ENCODE measurements around the gene LMBR1. TPM values are rescaled to one million over a fixed set of nuclear protein-coding genes. Genes with fewer than 3 reads are reported as not detected.

Gene LMBR1
- total RNA-seq, 1 donor from 2014 or later = 89.1 TPM

GRCh38 chr7:156642306-156643045 is 250.5 kb downstream of the LMBR1 start:
- Mint-ChIP-seq H3K27me3 (no peaks in the 10 kb centered on the region), H3K9me3 (ENCODE audit: low read depth) (peaks cover 23% of the 10 kb centered on the region), H3K4me1 (ENCODE audit: low read depth) (peaks cover 8% of the 10 kb centered on the region), H3K36me3 (ENCODE audit: insufficient read depth) (peaks cover 9% of the 10 kb centered on the region), H3K4me3 (ENCODE audit: low read depth) (peak overlapping the region; percentile 38), H3K27ac (no peak overlapping the region)
- DNase-seq (ENCODE audit: low spot score, unreplicated experiment) = no peak
- no peak for TF ChIP-seq CTCF (IDR thresholded peaks at IDR 0.05; ENCODE audit: unreplicated experiment)

GRCh38 chr7:156640949-156641485 is 252.0 kb downstream of the LMBR1 start:
- Mint-ChIP-seq H3K36me3 (ENCODE audit: insufficient read depth) (peaks cover 13% of the 10 kb centered on the region), H3K4me3 (ENCODE audit: low read depth) (peak overlapping the region; percentile 89), H3K9me3 (ENCODE audit: low read depth) (peaks cover 23% of the 10 kb centered on the region), H3K27ac (peak overlapping the region; percentile 94), H3K27me3 (no peaks in the 10 kb centered on the region), H3K4me1 (ENCODE audit: low read depth) (peaks cover 8% of the 10 kb centered on the region)
- no peak for DNase-seq (ENCODE audit: low spot score, unreplicated experiment)
- no peak for TF ChIP-seq CTCF (IDR thresholded peaks at IDR 0.05; ENCODE audit: unreplicated experiment)

GRCh38 chr7:156640257-156640948 is 252.6 kb downstream of the LMBR1 start, which contains the start of gene RNF32:
TSS of gene RNF32 (plus strand) at chr7:156640774. CDS start at chr7:156643878, 3,104 bp downstream.
- Mint-ChIP-seq H3K27me3 (no peaks in the 10 kb centered on the region), H3K4me3 (ENCODE audit: low read depth) (peak within 1 kb of the TSS; percentile 89), H3K9me3 (ENCODE audit: low read depth) (peaks cover 23% of the 10 kb centered on the region), H3K36me3 (ENCODE audit: insufficient read depth) (peaks cover 13% of the 10 kb centered on the region), H3K4me1 (ENCODE audit: low read depth) (peaks cover 10% of the 10 kb centered on the region), H3K27ac (peak within 1 kb of the TSS; percentile 94)
- peak; percentile 97 for DNase-seq (ENCODE audit: low spot score, unreplicated experiment)
- no peak for TF ChIP-seq CTCF (IDR thresholded peaks at IDR 0.05; ENCODE audit: unreplicated experiment)

GRCh38 chr7:156639426-156640256 is 253.3 kb downstream of the LMBR1 start:
- TF ChIP-seq CTCF (IDR thresholded peaks at IDR 0.05; ENCODE audit: unreplicated experiment) = no peak
- peak overlapping the region; percentile 93 for H3K27ac Mint-ChIP-seq
- peak overlapping the region; percentile 71 for H3K4me3 Mint-ChIP-seq (ENCODE audit: low read depth)
- H3K4me1 Mint-ChIP-seq (ENCODE audit: low read depth) = peaks cover 13% of the 10 kb centered on the region
- H3K36me3 Mint-ChIP-seq (ENCODE audit: insufficient read depth) = peaks cover 13% of the 10 kb centered on the region
- DNase-seq (ENCODE audit: low spot score, unreplicated experiment) = no peak
- H3K27me3 Mint-ChIP-seq = no peaks in the 10 kb centered on the region
- H3K9me3 Mint-ChIP-seq (ENCODE audit: low read depth) = peaks cover 23% of the 10 kb centered on the region

All from progenitor cell of endocrine pancreas (in vitro differentiated cells).